HG03103 (cell line): Measurements from ENCODE around the gene C1QTNF9.
"Not testable (repeated sequence)": the region's sequence is repeated elsewhere in the genome, so short reads cannot be mapped to it uniquely, and the experiment has no call there.

Source experiments
- ATAC-seq: cut with Tn5 transposase; IDR thresholded peaks from one replicate; pipeline ENCODE4 v1.9.1; 2021; ENCODE audit warnings: low read depth; ENCODE audit not compliant: unreplicated experiment

Gene C1QTNF9

DNA sequence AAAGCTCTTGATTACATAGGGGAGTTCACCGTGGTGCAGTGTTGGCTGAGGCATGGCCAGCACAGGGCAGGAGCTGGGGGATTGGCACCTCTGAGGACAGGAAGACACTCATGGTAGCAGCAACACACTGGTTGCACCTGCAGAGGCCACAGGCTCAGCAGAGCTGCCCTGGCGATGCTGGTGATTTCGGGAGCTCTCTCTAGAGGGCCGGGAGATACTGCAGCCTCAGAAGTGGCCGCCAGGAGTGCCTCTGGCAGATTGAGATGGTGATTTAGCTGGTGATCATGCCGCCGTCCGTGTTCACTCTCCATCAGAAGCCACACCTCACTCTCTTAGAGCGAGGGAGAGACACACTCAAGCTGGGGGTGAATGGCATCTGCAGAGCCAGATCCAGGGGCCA is 49.9 kb downstream of the C1QTNF9 start:
- ATAC-seq, result not testable (repeated sequence)

DNA sequence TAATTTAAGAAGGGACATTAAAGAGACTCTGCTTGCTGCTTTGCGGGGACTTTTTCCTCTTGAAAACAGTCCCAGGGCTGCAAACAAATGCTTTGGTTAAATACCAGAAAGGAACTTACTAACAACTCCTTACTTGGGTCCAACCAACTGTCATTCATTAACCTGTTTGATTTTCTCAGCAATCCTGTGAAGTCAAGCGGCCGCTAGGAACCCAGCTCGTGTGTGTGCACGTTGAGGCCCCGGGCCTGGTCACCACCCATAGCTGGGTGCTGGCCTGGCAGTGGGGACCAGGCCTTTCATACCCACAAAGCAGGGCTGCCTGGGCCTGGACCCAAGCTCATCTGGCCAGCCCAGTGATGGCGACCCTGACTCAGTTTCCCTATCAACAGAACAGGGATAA is 50.7 kb downstream of the C1QTNF9 start:
- no peak for ATAC-seq

DNA sequence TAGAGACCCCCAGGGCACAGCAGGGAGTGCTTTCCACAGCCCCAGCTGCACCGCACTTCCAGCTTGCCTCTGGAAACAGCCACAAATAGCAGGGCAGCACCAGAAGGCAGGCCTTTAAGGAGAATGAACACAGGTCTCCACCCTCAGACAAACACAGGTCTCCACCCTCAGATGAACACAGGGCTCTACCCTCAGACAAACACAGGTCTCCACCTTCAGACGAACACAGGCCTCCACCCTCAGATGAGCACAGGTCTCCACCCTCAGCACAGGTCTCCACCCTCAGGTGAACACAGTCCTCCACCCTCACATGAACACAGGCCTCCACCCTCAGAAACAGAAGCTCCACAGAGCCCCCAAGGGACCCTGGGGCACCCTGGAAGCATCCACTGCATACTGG is 51.7 kb downstream of the C1QTNF9 start:
- ATAC-seq, result no peak

DNA sequence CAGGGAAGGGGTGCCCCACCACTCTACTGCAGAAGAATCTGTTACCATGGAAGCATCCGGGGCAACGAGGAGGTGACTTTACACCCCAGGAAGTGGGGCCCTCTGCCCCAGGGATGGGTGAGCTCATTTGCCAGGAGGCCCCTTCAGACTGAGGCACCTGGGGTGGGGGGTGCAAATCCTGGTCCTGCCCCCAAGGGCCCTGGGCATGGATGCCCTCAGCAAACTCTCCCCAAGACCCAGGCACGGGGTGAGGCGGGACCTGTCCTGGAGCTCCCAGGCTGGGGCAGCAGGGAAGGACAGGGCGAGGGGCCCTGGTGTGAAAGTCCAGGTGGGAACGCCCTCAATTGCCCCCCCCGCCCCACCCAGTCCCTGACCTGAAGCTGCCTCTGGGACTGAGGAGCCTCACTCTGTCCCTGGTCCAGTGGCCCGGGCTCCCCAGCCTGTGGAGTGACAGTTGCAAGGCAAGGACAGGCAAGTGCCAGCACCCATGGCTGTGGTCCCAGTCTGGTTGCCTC is 52.5 kb downstream of the C1QTNF9 start:
- no peak for ATAC-seq

DNA sequence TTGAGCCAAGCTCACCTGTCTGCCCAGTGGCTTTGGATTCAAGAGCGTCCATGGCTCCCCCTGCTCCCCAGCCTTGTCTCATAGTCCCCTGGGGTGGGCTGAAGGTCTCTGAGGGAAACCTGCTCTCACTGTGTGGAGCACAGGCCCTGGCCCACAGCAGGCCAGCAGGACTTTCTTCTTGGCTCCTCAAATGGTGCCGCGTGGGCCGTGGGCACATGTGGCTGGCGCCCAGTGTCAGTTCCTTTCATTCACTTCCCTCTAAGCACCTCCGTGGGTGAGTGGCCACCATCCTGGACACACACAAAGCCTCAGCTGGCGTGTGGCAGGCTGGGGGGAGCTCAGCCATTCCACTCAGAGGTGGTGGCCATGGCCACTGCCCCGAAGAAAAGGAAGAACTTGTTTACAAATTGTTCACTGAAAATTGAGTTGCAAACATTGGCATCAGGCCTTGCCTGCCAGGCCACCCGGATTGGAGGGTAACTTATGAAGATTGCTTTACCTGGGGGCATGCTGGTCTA is 53.1 kb downstream of the C1QTNF9 start:
- ATAC-seq, result no peak

DNA sequence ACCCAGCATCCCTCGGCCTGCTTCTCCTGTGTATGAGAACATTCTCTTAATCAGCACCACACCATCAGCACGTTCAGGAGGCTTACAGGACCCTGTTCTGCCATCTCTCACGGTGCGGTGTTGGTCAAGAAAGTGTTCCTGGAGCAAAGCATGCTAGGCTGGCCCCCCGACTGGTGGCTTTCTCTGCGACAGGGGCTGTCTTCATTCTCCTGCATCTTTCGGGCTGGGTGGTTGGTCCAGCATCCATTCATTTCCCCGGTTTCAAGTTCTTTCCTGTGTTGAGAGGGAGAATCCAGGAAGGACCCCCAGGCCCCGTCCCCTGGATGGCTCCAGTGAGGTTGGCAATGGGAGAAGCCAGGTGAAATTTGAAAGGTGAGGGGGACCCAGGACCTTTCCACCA is 55.8 kb downstream of the C1QTNF9 start:
- no peak for ATAC-seq

DNA sequence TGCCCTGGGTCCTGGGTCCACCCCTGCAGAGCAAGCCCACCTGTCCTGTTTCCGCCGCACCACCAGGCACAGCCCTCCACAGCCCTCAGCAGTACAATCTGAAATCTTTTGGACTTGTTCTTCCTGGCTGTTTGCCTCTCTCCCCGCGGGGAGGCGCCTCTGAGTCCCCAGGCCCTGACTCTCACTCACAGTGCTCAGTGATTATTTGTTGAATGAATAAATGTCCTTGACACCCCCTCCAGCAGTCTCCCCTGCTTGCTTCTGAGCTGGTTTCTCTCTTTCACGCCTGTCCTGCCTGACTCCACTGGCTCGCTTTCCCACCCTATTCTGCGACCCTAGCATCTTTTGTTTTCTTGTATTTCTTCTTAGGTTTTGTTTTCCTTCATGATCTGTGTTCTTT is 56.9 kb downstream of the C1QTNF9 start:
- ATAC-seq, result not testable (repeated sequence)

DNA sequence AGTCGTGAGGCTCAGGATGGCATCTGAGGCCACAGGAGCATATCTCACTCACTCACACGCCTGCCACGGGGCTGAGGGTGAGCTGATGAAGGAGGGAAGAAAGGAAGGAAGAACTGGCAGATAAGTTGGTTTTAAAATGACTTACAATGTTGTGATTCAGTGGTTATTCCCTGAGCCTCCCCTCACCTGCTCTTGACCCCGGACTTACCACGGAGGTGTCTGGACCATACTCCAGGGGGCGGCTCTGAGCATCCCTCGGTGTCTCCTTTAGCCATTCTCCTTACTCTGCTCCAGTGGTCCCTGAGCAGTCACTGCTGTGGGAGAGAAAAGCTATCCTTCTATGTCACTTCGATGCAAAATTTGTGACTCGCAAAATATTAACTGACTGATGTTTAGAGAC is 61.9 kb downstream of the C1QTNF9 start:
- ATAC-seq, result not testable (repeated sequence)
